NCI-H2029 (cell line): ENCODE results near the gene CTDSP1.

ENCODE experiments used
- DNase-seq: peaks from one replicate; lab custom pipeline; 2025; lab: John Stamatoyannopoulos, UW

The CTDSP1 gene

GRCh38 chr2:218383892-218384519 is 15.7 kb upstream of the CTDSP1 start:
- DNase-seq, result no peak

GRCh38 chr2:218384975-218385374 is 14.7 kb upstream of the CTDSP1 start:
- no peak for DNase-seq

- no peak for DNase-seq
Observed at GRCh38 chr2:218386505-218387368, 12.9 kb upstream of the CTDSP1 start.

GRCh38 chr2:218387369-218388194 is 12.1 kb upstream of the CTDSP1 start:
- DNase-seq, result peak; percentile 87

GRCh38 chr2:218389333-218390150 is 10.1 kb upstream of the CTDSP1 start:
- DNase-seq, result no peak

- no peak for DNase-seq
Observed at GRCh38 chr2:218391202-218391601, 8.5 kb upstream of the CTDSP1 start.

GRCh38 chr2:218392459-218392858 is 7.2 kb upstream of the CTDSP1 start:
- DNase-seq, result no peak

GRCh38 chr2:218392891-218393462 is 6.7 kb upstream of the CTDSP1 start:
- no peak for DNase-seq

- no peak for DNase-seq
Observed at GRCh38 chr2:218393750-218394290, 5.8 kb upstream of the CTDSP1 start.

- no peak for DNase-seq
Observed at GRCh38 chr2:218394298-218395089, 5.2 kb upstream of the CTDSP1 start.

- DNase-seq, result no peak
Observed at GRCh38 chr2:218395090-218395444, 4.6 kb upstream of the CTDSP1 start.

GRCh38 chr2:218395456-218395825 is 4.2 kb upstream of the CTDSP1 start:
- DNase-seq, result no peak

- peak; percentile 87 for DNase-seq
Observed at GRCh38 chr2:218395826-218396687, 3.6 kb upstream of the CTDSP1 start.

GRCh38 chr2:218396688-218397462 is 2.8 kb upstream of the CTDSP1 start:
- peak; percentile 93 for DNase-seq

GRCh38 chr2:218397463-218397819 is 2.2 kb upstream of the CTDSP1 start:
- no peak for DNase-seq

GRCh38 chr2:218397820-218398436 is 1.7 kb upstream of the CTDSP1 start:
- DNase-seq, result peak; percentile 77

- DNase-seq, result peak; percentile 56
Observed at GRCh38 chr2:218398437-218399390, 954 bp upstream of the CTDSP1 start.
